Stimulated activated CD8-positive, alpha-beta memory T cell treated with anti-CD3 and anti-CD28 coated beads, Interleukin-12 subunit alpha, Interleukin-12 subunit beta, amount 100 ng/mL, for 4 hours (primary cell): ENCODE data around the gene PCBD1.

Experiments
- DNase-seq: peaks from one replicate; pipeline ENCODE4 v3.0.0-alpha.2; 2020; ENCODE audit warnings: low read depth

PCBD1 gene

DNA sequence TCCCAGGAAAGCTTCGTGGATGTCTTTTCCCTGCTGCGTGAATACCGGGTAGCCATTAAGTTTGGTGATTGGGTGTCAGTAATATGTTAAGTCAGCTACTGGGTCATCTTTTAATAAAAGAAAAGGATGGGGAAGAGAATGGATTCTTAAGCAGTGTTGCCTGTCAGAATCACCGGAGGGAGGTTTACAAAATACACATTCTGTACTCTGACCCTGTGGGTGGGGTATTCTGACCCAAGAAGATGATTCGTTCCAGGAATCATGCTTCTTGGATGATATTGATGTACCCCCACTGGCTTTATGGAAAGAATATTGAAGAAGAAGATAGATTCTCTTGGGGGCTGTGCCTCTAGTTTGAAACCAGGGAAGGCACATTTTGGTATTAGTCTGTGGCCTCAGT lies 54.3 kb downstream of the PCBD1 start:
- DNase-seq = no peak

DNA sequence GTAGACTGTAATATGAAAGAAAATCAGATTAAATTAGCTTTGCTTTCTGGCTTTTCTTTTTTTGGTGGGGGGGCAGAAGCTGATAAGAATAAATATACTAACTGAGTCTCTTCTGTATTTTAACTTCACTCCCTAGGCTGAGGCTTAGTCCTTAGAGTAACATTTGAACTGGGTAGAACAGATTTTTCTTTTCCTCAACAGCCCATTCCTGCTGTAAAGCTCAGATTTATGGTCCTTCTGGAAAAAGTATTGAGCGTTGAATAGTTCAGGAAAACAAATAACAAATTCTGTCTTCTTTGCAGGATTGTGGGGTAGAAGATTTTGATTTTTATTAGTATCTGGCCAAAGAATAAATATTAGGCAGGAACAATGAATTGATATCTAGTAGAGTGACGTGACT lies 54.8 kb downstream of the PCBD1 start:
- no peak for DNase-seq
